Activated CD4-positive, alpha-beta T cell treated with anti-CD3 and anti-CD28 coated beads, Interleukin-2, amount 10 ng/mL, durations not matched to agents 24 days and 14 days (primary cell): ENCODE results near the gene TNFRSF25. TPM values are rescaled to one million over a fixed set of nuclear protein-coding genes. Genes with fewer than 3 reads are reported as not detected.
"Not testable (repeated sequence)": the region's sequence is repeated elsewhere in the genome, so short reads cannot be mapped to it uniquely, and the experiment has no call there.

Source experiments
- DNase-seq: peaks from one replicate; pipeline ENCODE4 v3.0.0; 2022
- H3K27ac Mint-ChIP-seq: one replicate; pipeline ENCODE4 v1.8.0; 2022; ENCODE audit warnings: mild to moderate bottlenecking, mixed read lengths
- H3K27me3 Mint-ChIP-seq: one replicate; pipeline ENCODE4 v1.8.0; 2022; ENCODE audit warnings: mixed read lengths
- H3K36me3 Mint-ChIP-seq: one replicate; pipeline ENCODE4 v1.8.0; 2022; ENCODE audit warnings: low read depth, mild to moderate bottlenecking, mixed read lengths
- H3K4me1 Mint-ChIP-seq: one replicate; pipeline ENCODE4 v1.8.0; 2021; ENCODE audit warnings: mixed read lengths
- H3K4me3 Mint-ChIP-seq: one replicate; pipeline ENCODE4 v1.8.0; 2022; ENCODE audit warnings: mild to moderate bottlenecking, moderate library complexity, mixed read lengths
- H3K9me3 Mint-ChIP-seq: one replicate; pipeline ENCODE4 v1.8.0; 2021; ENCODE audit warnings: mixed read lengths
- intact Hi-C: fragments of 100-400 bp; cut with micrococcal nuclease; formaldehyde crosslinking; loops from one replicate; pipeline ENCODE4 v1.15.1; 2023
- total RNA-seq: library from RNA; stranded (reverse); gene quantifications from 2 replicates; pipeline ENCODE4 v1.2.3, GENCODE V29; 2022

Gene TNFRSF25
- total RNA-seq, 1 donor from 2014 or later, result 139 TPM

GRCh38 chr1:6464514-6464836, 1.5 kb downstream of the TNFRSF25 start:
- intact Hi-C loops, result loop anchor here (5.0 kb wide), 1 partner anchor 42 kb away; the partner anchor contains the start of gene ESPN
- DNase-seq, result peak; percentile 79
- peak overlapping the region; percentile 85 for H3K27ac Mint-ChIP-seq

GRCh38 chr1:6463120-6463412, 2.9 kb downstream of the TNFRSF25 start:
- intact Hi-C loops, result loop anchor here (5.0 kb wide), 1 partner anchor 41 kb away; the partner anchor contains the start of gene ESPN
- Mint-ChIP-seq H3K27ac (peak overlapping the region; percentile 77), H3K4me3 (peak overlapping the region; percentile 36), H3K9me3 (no peaks in the 10 kb centered on the region), H3K27me3 (no peaks in the 10 kb centered on the region), H3K36me3 (peaks cover 40% of the 10 kb centered on the region), H3K4me1 (peaks cover 45% of the 10 kb centered on the region)
- no peak for DNase-seq

More at GRCh38 chr1:6464514-6464836, 1.5 kb downstream of the TNFRSF25 start:
- peaks cover 40% of the 10 kb centered on the region for H3K36me3 Mint-ChIP-seq
- H3K27me3 Mint-ChIP-seq, result no peaks in the 10 kb centered on the region
- peaks cover 41% of the 10 kb centered on the region for H3K4me1 Mint-ChIP-seq
- H3K9me3 Mint-ChIP-seq, result no peaks in the 10 kb centered on the region
- peak overlapping the region; percentile 98 for H3K4me3 Mint-ChIP-seq

DNA sequence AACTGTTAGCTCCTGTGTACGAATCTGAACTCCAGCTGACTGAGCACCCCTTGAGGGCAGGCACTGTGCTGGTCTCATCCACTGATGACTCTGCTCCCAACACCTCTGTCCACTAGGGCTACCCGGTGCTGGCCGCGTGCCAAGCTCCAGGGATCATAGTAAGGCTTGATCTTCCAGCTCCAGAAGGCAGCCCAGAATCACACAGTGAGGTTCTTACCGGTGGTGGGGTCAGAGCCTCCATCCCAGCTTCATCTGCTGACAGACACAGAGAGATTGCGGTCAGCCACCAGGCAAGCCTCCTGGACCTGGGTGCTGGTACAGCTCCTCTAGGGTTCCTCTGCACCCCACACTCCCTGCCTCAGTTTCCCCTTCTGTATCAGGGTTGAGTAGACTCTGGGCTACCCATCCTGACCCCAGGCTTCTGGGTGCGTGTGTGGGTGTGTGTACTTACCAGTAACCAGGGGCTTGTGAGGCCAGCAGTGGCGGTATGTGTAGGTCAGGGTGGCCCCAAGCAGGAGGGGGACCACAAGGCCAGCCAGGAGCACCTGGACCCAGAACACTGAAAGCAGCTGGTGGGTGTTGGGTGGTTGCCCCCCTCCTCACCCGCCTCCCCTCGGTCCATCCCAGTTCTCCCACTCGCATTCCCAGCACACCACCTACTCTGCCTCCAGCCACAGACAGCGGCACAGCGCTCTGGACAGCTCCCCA, 3.4 kb downstream of the TNFRSF25 start:
- H3K9me3 Mint-ChIP-seq, result no peaks in the 10 kb centered on the region
- H3K36me3 Mint-ChIP-seq, result peaks cover 40% of the 10 kb centered on the region
- intact Hi-C loops, result loop anchor here (5.0 kb wide), 1 partner anchor 40 kb away; the partner anchor contains the start of gene ESPN
- peaks cover under 1% of the 10 kb centered on the region for H3K27me3 Mint-ChIP-seq
- H3K4me3 Mint-ChIP-seq, result peak overlapping the region; percentile 52
- peak overlapping the region; percentile 89 for H3K27ac Mint-ChIP-seq
- H3K4me1 Mint-ChIP-seq, result peaks cover 45% of the 10 kb centered on the region
- no peak for DNase-seq

DNA sequence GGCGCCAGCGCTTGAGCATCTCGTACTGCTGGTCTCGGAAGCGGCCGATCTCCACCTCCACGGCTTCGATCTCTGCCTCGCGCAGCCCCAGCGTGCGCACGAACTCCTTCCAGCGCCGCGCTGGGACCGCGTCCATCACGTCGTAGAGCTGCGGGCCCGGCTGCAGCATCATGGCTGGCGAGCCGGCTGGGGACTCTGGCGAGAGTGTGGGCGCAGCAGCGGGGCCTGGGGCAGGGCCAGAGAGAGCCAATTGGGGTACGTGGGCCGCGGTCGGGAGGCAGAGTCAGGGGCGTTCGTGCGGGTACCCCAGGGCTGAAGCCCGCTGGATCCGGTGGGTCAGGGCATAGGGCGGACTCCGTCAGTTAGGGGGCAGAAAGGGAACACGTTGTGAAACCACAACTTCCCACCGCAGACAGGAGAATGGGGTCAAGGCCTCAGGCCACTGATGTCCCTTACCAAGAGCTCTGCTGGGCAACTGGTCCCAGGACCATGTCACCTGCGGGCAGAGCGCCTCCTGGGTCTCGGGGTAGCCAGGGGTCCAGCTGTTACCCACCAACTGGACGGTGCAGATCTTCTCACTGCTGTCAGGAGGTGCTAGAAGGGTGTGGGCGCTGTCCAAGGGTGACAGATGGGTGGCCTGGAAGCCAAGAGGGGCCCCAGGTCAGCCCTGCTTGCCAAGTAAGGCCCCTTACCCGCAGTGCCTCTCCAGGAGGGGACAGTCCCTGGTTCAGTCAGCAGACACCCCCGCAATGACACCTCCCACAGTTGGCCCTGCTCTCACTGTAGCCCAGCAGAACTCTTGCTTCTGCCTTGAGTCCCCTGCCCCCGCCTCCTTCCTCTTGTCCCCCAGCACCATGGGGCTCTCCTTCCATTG, 4.2 kb downstream of the TNFRSF25 start:
- Mint-ChIP-seq H3K9me3 (no peaks in the 10 kb centered on the region), H3K36me3 (peaks cover 40% of the 10 kb centered on the region), H3K27ac (peak overlapping the region; percentile 89), H3K4me3 (peak overlapping the region; percentile 80), H3K4me1 (peaks cover 51% of the 10 kb centered on the region), H3K27me3 (peaks cover 7% of the 10 kb centered on the region)
- intact Hi-C loops, result loop anchor here (2.0 to 5.0 kb wide), 2 partner anchors 39 to 141 kb away; partner anchors contain the start of genes ESPN and KLHL21
- DNase-seq, result no peak

DNA sequence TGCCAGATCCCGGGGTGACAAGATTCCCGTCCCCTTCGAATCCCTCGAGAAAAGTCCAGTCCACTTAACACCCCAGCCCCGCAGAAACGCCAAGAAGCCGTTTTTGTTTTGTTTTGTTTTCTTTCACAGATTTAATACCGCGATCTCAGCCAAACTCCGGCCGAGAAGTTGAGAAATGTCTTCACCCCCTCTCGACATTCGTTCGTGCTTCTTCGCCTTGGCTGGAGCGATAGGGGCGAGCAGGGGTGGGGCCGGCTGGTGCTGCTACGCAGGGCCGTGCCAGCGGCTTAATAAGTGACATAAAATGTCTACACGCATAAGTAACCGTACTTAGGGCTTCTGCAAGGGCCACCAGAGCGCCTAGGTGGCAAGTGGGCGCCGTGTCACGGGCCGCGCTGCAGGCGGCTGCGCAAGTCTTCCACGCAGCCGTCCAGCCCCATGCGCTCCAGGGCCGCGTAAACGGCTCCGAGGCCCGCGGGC, 4.9 kb downstream of the TNFRSF25 start:
- H3K9me3 Mint-ChIP-seq, result no peaks in the 10 kb centered on the region
- peaks cover 51% of the 10 kb centered on the region for H3K4me1 Mint-ChIP-seq
- peaks cover 40% of the 10 kb centered on the region for H3K36me3 Mint-ChIP-seq
- intact Hi-C loops, result loop anchor here (2.0 to 5.0 kb wide), 2 partner anchors 39 to 142 kb away; partner anchors contain the start of genes ESPN and KLHL21
- H3K27me3 Mint-ChIP-seq, result peaks cover 13% of the 10 kb centered on the region
- H3K27ac Mint-ChIP-seq, result peak overlapping the region; percentile 95
- DNase-seq, result no peak
- H3K4me3 Mint-ChIP-seq, result peak overlapping the region; percentile 80

GRCh38 chr1:6460301-6461050, 5.5 kb downstream of the TNFRSF25 start:
- Mint-ChIP-seq H3K27me3 (peaks cover 16% of the 10 kb centered on the region), H3K9me3 (no peaks in the 10 kb centered on the region), H3K36me3 (peaks cover 40% of the 10 kb centered on the region), H3K4me1 (peaks cover 51% of the 10 kb centered on the region), H3K4me3 (peak overlapping the region; percentile 80), H3K27ac (peak overlapping the region; percentile 95)
- DNase-seq, result peak; percentile 97
- intact Hi-C loops, result loop anchor here (2.0 to 5.0 kb wide), 2 partner anchors 38 to 142 kb away; partner anchors contain the start of genes ESPN and KLHL21

- peaks cover 51% of the 10 kb centered on the region for H3K4me1 Mint-ChIP-seq
- intact Hi-C loops, result loop anchor here (2.0 to 5.0 kb wide), 2 partner anchors 38 to 143 kb away; partner anchors contain the start of genes ESPN and KLHL21
These were observed 6.1 kb downstream of the TNFRSF25 start for GRCh38 chr1:6459850-6460265.

GRCh38 chr1:6456800-6457466, 9.0 kb downstream of the TNFRSF25 start:
- H3K27ac Mint-ChIP-seq, result no peak overlapping the region
- peaks cover 18% of the 10 kb centered on the region for H3K36me3 Mint-ChIP-seq
- H3K4me1 Mint-ChIP-seq, result peaks cover 34% of the 10 kb centered on the region
- intact Hi-C loops, result no loop called here
- DNase-seq, result no peak
- peaks cover 29% of the 10 kb centered on the region for H3K27me3 Mint-ChIP-seq
- no peaks in the 10 kb centered on the region for H3K9me3 Mint-ChIP-seq
- H3K4me3 Mint-ChIP-seq, result no peak overlapping the region

More at GRCh38 chr1:6459850-6460265, 6.1 kb downstream of the TNFRSF25 start:
- peak; percentile 86 for DNase-seq
- Mint-ChIP-seq H3K27ac (peak overlapping the region; percentile 95), H3K9me3 (no peaks in the 10 kb centered on the region), H3K4me3 (peak overlapping the region; percentile 80), H3K27me3 (peaks cover 16% of the 10 kb centered on the region), H3K36me3 (peaks cover 38% of the 10 kb centered on the region)

GRCh38 chr1:6455752-6456520, 10.0 kb downstream of the TNFRSF25 start:
- H3K4me3 Mint-ChIP-seq, result peak overlapping the region; percentile 43
- H3K36me3 Mint-ChIP-seq, H3K27ac Mint-ChIP-seq, H3K9me3 Mint-ChIP-seq, intact Hi-C loops, DNase-seq: not testable (repeated sequence)
- peaks cover 27% of the 10 kb centered on the region for H3K4me1 Mint-ChIP-seq
- peaks cover 32% of the 10 kb centered on the region for H3K27me3 Mint-ChIP-seq

- peaks cover 20% of the 10 kb centered on the region for H3K4me1 Mint-ChIP-seq
- peak overlapping the region; percentile 43 for H3K4me3 Mint-ChIP-seq
- peak; percentile 81 for DNase-seq
- peaks cover 2% of the 10 kb centered on the region for H3K36me3 Mint-ChIP-seq
- intact Hi-C loops, result no loop called here
- H3K9me3 Mint-ChIP-seq, result no peaks in the 10 kb centered on the region
- H3K27me3 Mint-ChIP-seq, result peaks cover 40% of the 10 kb centered on the region
- no peak overlapping the region for H3K27ac Mint-ChIP-seq
These were observed 10.9 kb downstream of the TNFRSF25 start for GRCh38 chr1:6454856-6455751.

DNA sequence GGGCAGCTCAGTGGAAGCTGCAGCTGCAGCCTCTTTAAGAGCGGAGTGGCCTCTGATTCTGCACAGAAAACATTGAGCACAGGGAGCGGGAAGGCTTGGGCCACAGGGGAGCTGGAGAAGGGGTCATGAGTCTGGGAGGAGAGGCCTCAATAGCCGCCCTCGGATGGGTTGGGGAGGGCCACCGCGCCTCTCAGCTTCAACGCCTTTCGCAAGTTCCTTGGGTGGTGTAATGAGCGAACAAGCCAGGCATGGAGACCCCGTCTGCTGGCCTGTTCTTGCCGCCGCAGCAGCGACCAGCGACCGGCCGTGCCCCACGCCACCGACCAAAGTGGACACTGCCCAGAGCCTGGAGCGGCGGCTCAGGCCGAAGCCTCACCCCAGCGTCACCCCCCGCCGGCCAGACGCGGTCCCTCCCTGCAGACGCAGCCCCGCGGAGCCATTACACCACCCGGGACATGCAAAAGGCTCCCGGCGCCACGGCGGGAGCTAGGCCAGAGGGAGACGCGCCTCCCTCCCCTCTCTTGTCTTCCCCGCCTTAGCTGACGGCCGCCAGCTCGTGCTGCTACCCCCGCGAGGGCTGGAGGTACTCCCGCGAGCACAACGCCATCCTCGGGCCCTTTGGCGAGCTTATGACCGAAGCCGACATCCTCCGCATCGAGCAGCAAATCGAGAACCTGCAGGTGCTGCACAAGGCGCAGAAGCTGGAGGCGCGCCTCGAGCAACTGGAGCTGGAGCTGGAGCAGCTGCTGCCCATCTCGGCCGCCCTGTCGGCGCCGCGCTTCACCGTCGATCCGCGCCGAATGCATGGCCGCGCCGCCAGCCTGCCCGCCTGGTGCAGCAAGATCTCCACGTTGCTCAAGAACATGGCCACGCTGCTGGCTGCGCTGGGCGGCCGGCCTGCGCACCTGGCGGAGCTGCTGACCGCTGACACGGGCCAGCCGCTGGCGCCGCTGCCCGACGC, 11.8 kb downstream of the TNFRSF25 start:
- H3K4me3 Mint-ChIP-seq, intact Hi-C loops, H3K36me3 Mint-ChIP-seq, H3K9me3 Mint-ChIP-seq, H3K27ac Mint-ChIP-seq: not testable (repeated sequence)
- peaks cover 21% of the 10 kb centered on the region for H3K4me1 Mint-ChIP-seq
- H3K27me3 Mint-ChIP-seq, result peaks cover 48% of the 10 kb centered on the region
- DNase-seq, result peak; percentile 71
